Daoy (cell line): Measurements from ENCODE around the gene L3MBTL4. TPM values are rescaled to one million over a fixed set of nuclear protein-coding genes. Genes with fewer than 3 reads are reported as not detected.
"Not testable (repeated sequence)": the region's sequence is repeated elsewhere in the genome, so short reads cannot be mapped to it uniquely, and the experiment has no call there.

Experiments
- DNase-seq: peaks from one replicate; pipeline ENCODE4 v3.0.0-alpha.2; 2015; ENCODE audit warnings: low read depth
- total RNA-seq: library from RNA; depleted of rRNA; stranded (reverse); fragments of >200 nt; shearing (Covaris generic); gene quantifications from 2 replicates; pipeline ENCODE4 v1.2.3, GENCODE V29; 2014

The L3MBTL4 gene
- total RNA-seq, 1 experiment from 2014 or later: 2.8 TPM

- peak; percentile 8 for DNase-seq
These were observed 7.7 kb downstream of the L3MBTL4 start for GRCh38 chr18:6406910-6407470.

- DNase-seq: peak; percentile 29
These were observed 8.4 kb downstream of the L3MBTL4 start for GRCh38 chr18:6406075-6406909.

- peak; percentile 17 for DNase-seq
These were observed 9.3 kb downstream of the L3MBTL4 start for GRCh38 chr18:6405237-6406074.

- DNase-seq: no peak
These were observed 9.9 kb downstream of the L3MBTL4 start for GRCh38 chr18:6404834-6405233.

- DNase-seq: peak; percentile 23
These were observed 13.0 kb downstream of the L3MBTL4 start for GRCh38 chr18:6401687-6402086.

GRCh38 chr18:6399776-6400175 lies 14.9 kb downstream of the L3MBTL4 start:
- DNase-seq: no peak

GRCh38 chr18:6397931-6398566 lies 16.7 kb downstream of the L3MBTL4 start:
- DNase-seq: no peak

GRCh38 chr18:6396847-6397246 lies 17.9 kb downstream of the L3MBTL4 start:
- no peak for DNase-seq

GRCh38 chr18:6396276-6396675 lies 18.4 kb downstream of the L3MBTL4 start:
- DNase-seq: no peak

GRCh38 chr18:6389005-6389404 lies 25.7 kb downstream of the L3MBTL4 start:
- DNase-seq: no peak

GRCh38 chr18:6382963-6383362 lies 31.7 kb downstream of the L3MBTL4 start:
- DNase-seq: no peak

GRCh38 chr18:6377473-6377872 lies 37.2 kb downstream of the L3MBTL4 start:
- DNase-seq: not testable (repeated sequence)

GRCh38 chr18:6376433-6377229 lies 38.1 kb downstream of the L3MBTL4 start:
- DNase-seq: no peak

GRCh38 chr18:6374935-6375529 lies 39.7 kb downstream of the L3MBTL4 start:
- DNase-seq: no peak

GRCh38 chr18:6374340-6374739 lies 40.4 kb downstream of the L3MBTL4 start:
- no peak for DNase-seq

- DNase-seq: no peak
These were observed 41.5 kb downstream of the L3MBTL4 start for GRCh38 chr18:6373187-6373586.

GRCh38 chr18:6370886-6371635 lies 43.6 kb downstream of the L3MBTL4 start:
- peak; percentile 45 for DNase-seq

- DNase-seq: peak; percentile 50
These were observed 44.3 kb downstream of the L3MBTL4 start for GRCh38 chr18:6370410-6370809.

- DNase-seq: peak; percentile 14
These were observed 46.7 kb downstream of the L3MBTL4 start for GRCh38 chr18:6368017-6368416.

- DNase-seq: no peak
These were observed 47.5 kb downstream of the L3MBTL4 start for GRCh38 chr18:6367208-6367607.
